ENCODE results near the gene GASK1B. TPM values are rescaled to one million over a fixed set of nuclear protein-coding genes. Genes with fewer than 3 reads are reported as not detected.

GASK1B gene
- total and polyA plus RNA-seq, 11 donors: 10.0 to 108 (median 66.1) TPM

GRCh38 chr4:158203436-158203835 is 30.6 kb upstream of the GASK1B start:
- Histone ChIP-seq H3K36me3 (peaks cover 0 to 55% (median 9%) of the 10 kb centered on the region in 9 donors), H3K4me1 (peaks cover 0 to 17% (median 0%) of the 10 kb centered on the region in 12 donors), H3K4me3 (no peak overlapping the region), H3K27me3 (no peaks in the 10 kb centered on the region), H3K27ac (no peak overlapping the region), H3K9me3 (peaks cover 0 to 5% (median 0%) of the 10 kb centered on the region in 12 donors)
- ATAC-seq (no peak), DNase-seq (no peak)
- TF ChIP-seq CTCF (IDR thresholded peaks at IDR 0.05) (no peak), POLR2A (IDR thresholded peaks at IDR 0.05) (no peak)
- intact Hi-C loops (cut with DNase I): loop anchor here in 1 of 10 donors (5.0 kb wide), 1 partner anchor 49 kb away; no protein-coding TSS in a partner anchor
- 84 to 89% (median 88%) methylated on average over 2 of the region's 2 CpGs for WGBS, 4 donors

- peaks cover 0 to 14% (median 0%) of the 10 kb centered on the region in 12 donors for H3K4me1 ChIP-seq
- H3K9me3 ChIP-seq: peaks cover 0 to 2% (median 0%) of the 10 kb centered on the region in 12 donors
- no peaks in the 10 kb centered on the region for H3K27me3 ChIP-seq
- intact Hi-C loops (cut with DNase I): loop anchor here in 1 of 10 donors (5.0 kb wide), 1 partner anchor 50 kb away; no protein-coding TSS in a partner anchor
- peaks cover 0 to 61% (median 9%) of the 10 kb centered on the region in 9 donors for H3K36me3 ChIP-seq
- TF ChIP-seq POLR2A (IDR thresholded peaks at IDR 0.05) (no peak), CTCF (IDR thresholded peaks at IDR 0.05) (no peak)
- no peak for ATAC-seq
- H3K4me3 ChIP-seq: no peak overlapping the region
- peak overlapping the region in 1 of 12 donors; percentile 55 for H3K27ac ChIP-seq
- DNase-seq: no peak
- 43 to 71% (median 57%) methylated on average over 1 of the region's 1 CpG for WGBS, 4 donors
Measured at GRCh38 chr4:158202481-158202880, 29.7 kb upstream of the GASK1B start.

GRCh38 chr4:158201876-158202275 is 29.1 kb upstream of the GASK1B start:
- ATAC-seq (no peak), DNase-seq (no peak)
- Histone ChIP-seq H3K4me3 (no peak overlapping the region), H3K4me1 (peaks cover 0 to 14% (median 0%) of the 10 kb centered on the region in 12 donors), H3K36me3 (peaks cover 0 to 67% (median 12%) of the 10 kb centered on the region in 9 donors), H3K9me3 (no peaks in the 10 kb centered on the region), H3K27ac (no peak overlapping the region), H3K27me3 (no peaks in the 10 kb centered on the region)
- intact Hi-C loops (cut with DNase I): loop anchor here in 1 of 10 donors (5.0 kb wide), 1 partner anchor 50 kb away; no protein-coding TSS in a partner anchor
- no peak for TF ChIP-seq CTCF (IDR thresholded peaks at IDR 0.05)
- no peak for TF ChIP-seq POLR2A (IDR thresholded peaks at IDR 0.05)

GRCh38 chr4:158201322-158201721 is 28.5 kb upstream of the GASK1B start:
- H3K4me3 ChIP-seq: no peak overlapping the region
- WGBS, 4 donors: 96 to 100% (median 98%) methylated on average over 4 of the region's 4 CpGs

More at GRCh38 chr4:158201322-158201721, 28.5 kb upstream of the GASK1B start:
- no peaks in the 10 kb centered on the region for H3K9me3 ChIP-seq
- H3K27ac ChIP-seq: no peak overlapping the region
- peaks cover 0 to 69% (median 12%) of the 10 kb centered on the region in 9 donors for H3K36me3 ChIP-seq
- H3K27me3 ChIP-seq: no peaks in the 10 kb centered on the region
- ATAC-seq (peak in 1 of 4 donors; percentile 15), DNase-seq (no peak)
- TF ChIP-seq CTCF (IDR thresholded peaks at IDR 0.05) (no peak), POLR2A (IDR thresholded peaks at IDR 0.05) (no peak)
- H3K4me1 ChIP-seq: peaks cover 0 to 14% (median 0%) of the 10 kb centered on the region in 12 donors
- intact Hi-C loops (cut with DNase I): loop anchor here in 1 of 10 donors (5.0 kb wide), 1 partner anchor 51 kb away; no protein-coding TSS in a partner anchor

Data from heart left ventricle (tissue), 16 donors.